ENCODE measurements around the gene GSTO1.

GSTO1 gene

DNA sequence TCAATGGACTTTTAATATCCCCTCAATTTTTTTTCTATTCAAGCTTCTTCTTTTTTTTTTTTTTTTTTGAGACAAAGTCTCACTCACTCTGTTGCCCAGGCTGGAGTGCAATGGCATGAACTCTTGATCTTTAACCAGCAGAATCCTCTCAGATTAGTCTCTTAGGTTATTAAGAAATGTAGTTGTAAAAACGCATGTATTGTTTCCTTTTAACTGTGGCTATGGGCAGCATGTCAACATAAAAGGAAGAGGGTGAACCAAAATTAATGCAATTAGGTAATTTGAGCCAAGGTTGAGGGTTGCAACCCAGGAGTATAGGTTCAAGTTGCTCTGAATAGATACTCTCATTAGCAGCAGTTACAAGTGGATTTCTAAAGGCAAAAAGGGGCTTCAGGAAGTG is 4.3 kb upstream of the GSTO1 start:
- peaks cover 14% of the 10 kb centered on the region; the same call in 1 of the 2 replicates for H3K27me3 ChIP-seq (ENCODE audit: insufficient read depth, low read length)

DNA sequence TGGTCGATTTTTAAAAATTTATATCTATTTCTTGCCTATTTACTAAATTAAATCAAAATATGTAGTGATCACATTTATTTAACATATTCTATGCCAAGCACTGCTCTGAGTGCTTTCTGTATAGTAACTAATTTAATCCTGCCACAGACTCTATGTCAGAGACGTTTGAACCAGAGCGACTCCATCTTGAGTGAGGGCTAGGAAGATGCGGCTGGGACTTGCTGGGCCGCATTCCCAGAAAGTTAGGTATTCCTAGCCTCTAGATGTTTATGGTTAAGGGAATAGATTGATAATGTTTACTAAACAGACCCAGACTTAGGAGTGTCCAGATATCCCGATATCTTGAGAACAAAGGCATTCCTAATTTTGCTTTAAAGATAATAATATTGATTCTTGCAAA is 3.2 kb upstream of the GSTO1 start:
- Histone ChIP-seq H3K27me3 (ENCODE audit: insufficient read depth, low read length) (peaks cover 14% of the 10 kb centered on the region; the same call in 1 of the 2 replicates), H3K9ac (ENCODE audit: low read depth, low read length) (no peak overlapping the region), H3K36me3 (ENCODE audit: insufficient read depth, low read length) (no peaks in the 10 kb centered on the region), H3K27ac (ENCODE audit: low read depth, low read length) (no peak overlapping the region), H3K4me1 (ENCODE audit: insufficient read depth, low read length) (peaks cover 45% of the 10 kb centered on the region), H3K9me3 (ENCODE audit: insufficient read depth, low read depth, low read length) (peaks cover 9% of the 10 kb centered on the region; the same call in 1 of the 2 replicates), H3K4me3 (ENCODE audit: low read length) (no peak overlapping the region)
- 92% methylated on average over 4 of the region's 6 CpGs for WGBS

More for the DNA sequence above, 4.3 kb upstream of the GSTO1 start:
- H3K9ac ChIP-seq (ENCODE audit: low read depth, low read length), result no peak overlapping the region
- no peak overlapping the region for H3K4me3 ChIP-seq (ENCODE audit: low read length)
- H3K4me1 ChIP-seq (ENCODE audit: insufficient read depth, low read length), result peaks cover 34% of the 10 kb centered on the region
- H3K36me3 ChIP-seq (ENCODE audit: insufficient read depth, low read length), result no peaks in the 10 kb centered on the region
- no peak overlapping the region for H3K27ac ChIP-seq (ENCODE audit: low read depth, low read length)
- peaks cover 9% of the 10 kb centered on the region; the same call in 1 of the 2 replicates for H3K9me3 ChIP-seq (ENCODE audit: insufficient read depth, low read depth, low read length)
- 74% methylated on average over 1 of the region's 1 CpG for WGBS

DNA sequence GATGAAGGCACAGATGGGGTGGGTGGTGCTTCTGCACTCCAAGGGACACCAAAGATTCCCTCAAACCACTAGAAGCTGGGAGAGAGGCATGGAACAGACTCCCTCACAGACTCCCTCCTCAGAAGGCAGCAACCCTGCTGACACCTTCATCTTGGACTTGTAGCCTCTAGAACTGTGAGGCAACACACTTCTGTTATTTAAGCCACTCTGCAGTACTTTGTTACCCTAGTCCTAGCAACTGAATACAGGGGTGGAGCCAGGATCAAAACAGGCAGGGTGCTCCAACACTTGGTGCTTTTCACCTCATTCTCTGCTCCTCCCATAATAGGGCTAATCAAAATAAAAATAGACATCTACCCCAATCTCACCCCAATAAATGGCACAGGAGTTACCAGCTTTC is 2.3 kb upstream of the GSTO1 start:
- peaks cover 14% of the 10 kb centered on the region; the same call in 1 of the 2 replicates for H3K27me3 ChIP-seq (ENCODE audit: insufficient read depth, low read length)
- no peak overlapping the region for H3K27ac ChIP-seq (ENCODE audit: low read depth, low read length)
- H3K9me3 ChIP-seq (ENCODE audit: insufficient read depth, low read depth, low read length), result peaks cover 6% of the 10 kb centered on the region; the same call in 1 of the 2 replicates
- no peak overlapping the region for H3K4me3 ChIP-seq (ENCODE audit: low read length)
- peaks cover 48% of the 10 kb centered on the region for H3K4me1 ChIP-seq (ENCODE audit: insufficient read depth, low read length)
- H3K36me3 ChIP-seq (ENCODE audit: insufficient read depth, low read length), result peaks cover under 1% of the 10 kb centered on the region; the same call in 1 of the 2 replicates
- H3K9ac ChIP-seq (ENCODE audit: low read depth, low read length), result no peak overlapping the region

DNA sequence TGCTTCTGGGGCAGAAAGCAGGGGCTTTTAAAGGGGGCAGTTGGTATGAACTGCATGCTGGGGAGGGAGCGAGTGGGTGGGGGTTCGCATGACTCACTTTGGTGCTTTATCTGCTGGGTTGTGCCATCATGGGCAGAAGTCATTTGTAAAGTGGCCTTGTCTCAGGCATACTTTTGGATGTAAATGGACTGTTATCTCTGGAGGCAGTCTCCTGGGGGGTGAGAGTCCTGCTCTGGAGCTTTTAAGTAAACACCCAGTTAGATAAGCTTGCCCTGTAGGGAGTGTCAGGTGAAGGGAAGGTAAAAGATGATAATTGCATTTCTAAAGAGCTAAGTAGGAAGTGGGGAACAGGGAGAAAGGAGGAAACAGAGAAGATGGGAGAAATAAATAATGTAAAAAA is 1.6 kb upstream of the GSTO1 start:
- peak overlapping the region; percentile 81; the same call in 1 of the 2 replicates for H3K4me3 ChIP-seq (ENCODE audit: low read length)

DNA sequence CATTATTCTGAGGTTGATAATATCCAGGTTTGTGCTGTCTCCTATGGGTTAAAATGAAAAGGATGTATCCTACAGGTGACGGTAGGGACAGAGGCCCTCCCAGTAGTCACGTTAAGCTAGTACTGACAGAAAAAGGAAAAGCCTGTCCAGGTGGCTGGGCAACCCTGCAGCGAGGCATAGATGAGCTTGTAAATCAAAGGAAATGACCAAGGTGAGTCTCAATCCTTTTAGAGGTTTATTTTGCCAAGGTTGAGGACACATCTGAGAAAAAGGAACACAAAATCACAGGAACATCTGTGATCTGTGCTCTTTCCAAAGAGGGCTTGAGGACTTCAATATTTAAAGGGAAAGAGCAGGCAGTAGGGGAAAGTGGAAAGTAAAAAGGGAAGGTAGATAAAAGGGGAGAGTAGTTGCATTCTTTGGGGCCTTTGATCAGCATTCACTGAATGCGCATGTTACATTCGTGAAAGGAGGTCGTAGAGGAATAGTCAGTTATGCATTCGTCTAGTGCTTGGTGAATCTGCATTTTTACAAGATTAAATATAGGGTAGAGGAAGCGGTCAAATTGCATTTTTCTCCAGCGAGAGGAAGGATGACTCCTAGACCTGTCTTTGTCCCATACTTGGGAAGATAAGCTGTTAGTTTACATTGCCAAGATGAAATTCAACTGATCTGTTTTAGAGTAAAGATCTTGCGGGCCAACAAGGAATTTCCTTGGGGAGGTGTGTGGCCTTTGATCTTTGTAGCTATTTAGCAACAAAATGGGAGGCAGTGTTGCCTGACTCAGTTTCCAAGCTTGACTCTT is 884 bp upstream of the GSTO1 start:
- H3K4me3 ChIP-seq (ENCODE audit: low read length), result peak overlapping the region; percentile 81
- H3K36me3 ChIP-seq (ENCODE audit: insufficient read depth, low read length), result peaks cover 15% of the 10 kb centered on the region
- H3K9ac ChIP-seq (ENCODE audit: low read depth, low read length), result 0 out of 2 replicates have a peak overlapping the region, but pooled peaks have one; percentile 75
- WGBS, result 5% methylated on average over 10 of the region's 10 CpGs
- H3K4me1 ChIP-seq (ENCODE audit: insufficient read depth, low read length), result peaks cover 48% of the 10 kb centered on the region
- peaks cover 1% of the 10 kb centered on the region; the same call in 1 of the 2 replicates for H3K9me3 ChIP-seq (ENCODE audit: insufficient read depth, low read depth, low read length)
- H3K27ac ChIP-seq (ENCODE audit: low read depth, low read length), result peak overlapping the region; percentile 15; the same call in 1 of the 2 replicates
- peaks cover 14% of the 10 kb centered on the region; the same call in 1 of the 2 replicates for H3K27me3 ChIP-seq (ENCODE audit: insufficient read depth, low read length)

More for the DNA sequence above, 1.6 kb upstream of the GSTO1 start:
- H3K4me1 ChIP-seq (ENCODE audit: insufficient read depth, low read length), result peaks cover 48% of the 10 kb centered on the region
- WGBS, result 9% methylated on average over 2 of the region's 2 CpGs
- no peak overlapping the region for H3K9ac ChIP-seq (ENCODE audit: low read depth, low read length)
- H3K27ac ChIP-seq (ENCODE audit: low read depth, low read length), result peak overlapping the region; percentile 15; the same call in 1 of the 2 replicates
- H3K27me3 ChIP-seq (ENCODE audit: insufficient read depth, low read length), result peaks cover 14% of the 10 kb centered on the region; the same call in 1 of the 2 replicates
- H3K36me3 ChIP-seq (ENCODE audit: insufficient read depth, low read length), result peaks cover 8% of the 10 kb centered on the region
- H3K9me3 ChIP-seq (ENCODE audit: insufficient read depth, low read depth, low read length), result peaks cover 6% of the 10 kb centered on the region; the same call in 1 of the 2 replicates

DNA sequence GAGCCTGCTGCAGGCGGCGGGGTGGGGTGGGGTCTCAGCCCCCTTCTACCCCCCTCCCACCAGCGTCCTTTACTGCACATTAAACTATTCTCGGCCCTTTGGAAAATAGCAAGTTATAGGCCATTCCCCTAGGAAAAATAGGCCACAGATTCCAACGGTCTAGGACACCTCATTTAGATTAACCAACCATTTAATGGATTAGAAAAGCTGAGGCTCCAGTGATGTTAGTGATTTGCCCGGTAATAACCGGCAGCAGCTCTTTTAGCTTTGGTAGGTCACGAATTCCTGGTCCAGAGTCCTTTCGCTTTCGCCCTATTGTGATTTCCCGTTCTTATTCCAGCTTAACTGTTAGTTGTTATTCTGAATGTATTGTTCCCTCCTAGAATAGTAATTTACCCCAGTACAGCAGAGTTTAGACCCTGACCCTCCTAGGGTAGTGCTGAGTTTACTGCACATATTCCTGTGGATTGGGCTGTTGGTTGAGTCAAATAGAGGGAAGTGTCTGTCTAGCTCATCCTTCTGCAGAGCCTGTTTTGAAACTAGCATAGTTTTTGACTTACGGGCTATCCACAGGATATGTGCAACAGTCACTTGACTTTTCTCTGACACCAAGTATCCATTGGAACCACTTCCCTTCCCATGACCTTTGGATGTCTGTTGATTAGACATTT is 754 bp downstream of the GSTO1 start:
- H3K27ac ChIP-seq (ENCODE audit: low read depth, low read length), result peak overlapping the region; percentile 60; the same call in 1 of the 2 replicates
- WGBS, result 2% methylated on average over 11 of the region's 12 CpGs
- H3K9me3 ChIP-seq (ENCODE audit: insufficient read depth, low read depth, low read length), result no peaks in the 10 kb centered on the region
- H3K9ac ChIP-seq (ENCODE audit: low read depth, low read length), result peak overlapping the region; percentile 75
- peaks cover 14% of the 10 kb centered on the region; the same call in 1 of the 2 replicates for H3K27me3 ChIP-seq (ENCODE audit: insufficient read depth, low read length)
- H3K4me1 ChIP-seq (ENCODE audit: insufficient read depth, low read length), result peaks cover 49% of the 10 kb centered on the region
- H3K36me3 ChIP-seq (ENCODE audit: insufficient read depth, low read length), result peaks cover 31% of the 10 kb centered on the region
- peak overlapping the region; percentile 81 for H3K4me3 ChIP-seq (ENCODE audit: low read length)

GRCh38 chr10:104256335-104256961 is 1.8 kb downstream of the GSTO1 start:
- Histone ChIP-seq H3K27me3 (ENCODE audit: insufficient read depth, low read length) (peaks cover 14% of the 10 kb centered on the region; the same call in 1 of the 2 replicates), H3K9ac (ENCODE audit: low read depth, low read length) (no peak overlapping the region), H3K4me1 (ENCODE audit: insufficient read depth, low read length) (peaks cover 49% of the 10 kb centered on the region), H3K9me3 (ENCODE audit: insufficient read depth, low read depth, low read length) (no peaks in the 10 kb centered on the region), H3K36me3 (ENCODE audit: insufficient read depth, low read length) (peaks cover 41% of the 10 kb centered on the region), H3K27ac (ENCODE audit: low read depth, low read length) (no peak overlapping the region), H3K4me3 (ENCODE audit: low read length) (peak overlapping the region; percentile 81)
- WGBS, result 45% methylated on average over 1 of the region's 1 CpG

GRCh38 chr10:104257235-104257634 is 2.5 kb downstream of the GSTO1 start:
- Histone ChIP-seq H3K27ac (ENCODE audit: low read depth, low read length) (no peak overlapping the region), H3K4me3 (ENCODE audit: low read length) (no peak overlapping the region), H3K4me1 (ENCODE audit: insufficient read depth, low read length) (peaks cover 46% of the 10 kb centered on the region), H3K36me3 (ENCODE audit: insufficient read depth, low read length) (peaks cover 49% of the 10 kb centered on the region), H3K9ac (ENCODE audit: low read depth, low read length) (no peak overlapping the region), H3K9me3 (ENCODE audit: insufficient read depth, low read depth, low read length) (no peaks in the 10 kb centered on the region), H3K27me3 (ENCODE audit: insufficient read depth, low read length) (peaks cover 14% of the 10 kb centered on the region; the same call in 1 of the 2 replicates)
- WGBS, result 93% methylated on average over 5 of the region's 5 CpGs

DNA sequence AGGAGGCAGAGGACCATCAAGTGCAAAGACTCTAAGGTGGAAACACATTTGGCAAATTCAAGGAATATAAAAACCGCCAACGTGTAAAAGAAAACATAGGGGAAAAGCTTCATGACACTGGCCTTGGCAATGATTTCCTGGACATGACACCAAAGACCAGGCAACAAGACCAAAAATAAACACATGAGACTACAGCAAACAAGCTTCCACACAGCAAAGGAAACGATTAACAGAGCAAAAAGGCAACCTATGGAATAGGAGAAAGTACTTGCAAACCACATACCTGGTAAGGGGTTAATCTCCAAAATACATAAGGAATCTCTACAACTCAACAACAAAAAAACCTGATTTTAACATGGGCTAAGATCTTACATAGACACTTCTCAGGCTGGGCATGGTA is 3.5 kb downstream of the GSTO1 start:
- Histone ChIP-seq H3K4me3 (ENCODE audit: low read length) (no peak overlapping the region), H3K9me3 (ENCODE audit: insufficient read depth, low read depth, low read length) (no peaks in the 10 kb centered on the region), H3K36me3 (ENCODE audit: insufficient read depth, low read length) (peaks cover 59% of the 10 kb centered on the region), H3K9ac (ENCODE audit: low read depth, low read length) (no peak overlapping the region), H3K27me3 (ENCODE audit: insufficient read depth, low read length) (peaks cover 14% of the 10 kb centered on the region; the same call in 1 of the 2 replicates), H3K27ac (ENCODE audit: low read depth, low read length) (no peak overlapping the region), H3K4me1 (ENCODE audit: insufficient read depth, low read length) (peaks cover 36% of the 10 kb centered on the region)
- 95% methylated on average over 3 of the region's 3 CpGs for WGBS

GRCh38 chr10:104259456-104259855 is 4.8 kb downstream of the GSTO1 start:
- Histone ChIP-seq H3K27me3 (ENCODE audit: insufficient read depth, low read length) (peaks cover 5% of the 10 kb centered on the region; the same call in 1 of the 2 replicates), H3K36me3 (ENCODE audit: insufficient read depth, low read length) (peaks cover 71% of the 10 kb centered on the region), H3K9me3 (ENCODE audit: insufficient read depth, low read depth, low read length) (no peaks in the 10 kb centered on the region), H3K4me1 (ENCODE audit: insufficient read depth, low read length) (peaks cover 27% of the 10 kb centered on the region), H3K9ac (ENCODE audit: low read depth, low read length) (no peak overlapping the region), H3K4me3 (ENCODE audit: low read length) (no peak overlapping the region), H3K27ac (ENCODE audit: low read depth, low read length) (no peak overlapping the region)
- WGBS, result 94% methylated on average over 3 of the region's 3 CpGs

Data from HUES64 (cell line).